ENCODE data around the gene MCCC2. TPM values are rescaled to one million over a fixed set of nuclear protein-coding genes. Genes with fewer than 3 reads are reported as not detected.
A peak's percentile ranks its signal among the peaks of the same experiment; 100 is the strongest.
"Not testable (repeated sequence)": the region's sequence is repeated elsewhere in the genome, so short reads cannot be mapped to it uniquely, and the experiment has no call there.

Gene MCCC2
- total and polyA plus RNA-seq, 2 of the 8 experiments (the other 6 are each of a cell fraction or from before 2014, with no cell fraction given): 71.7 to 86.6 TPM

- H3K23ac ChIP-seq (ENCODE audit: insufficient read length); POLR2A ChIA-PET (ENCODE audit: partially characterized antibody); H4K20me1 ChIP-seq (replicated peaks in 1 of 2; ENCODE audit: control insufficient read depth in 1 of 2, insufficient read depth in 2 of 2, low read length in 2 of 2); H3K27me3 ChIP-seq (replicated peaks in 1 of 4; ENCODE audit: control insufficient read depth in 3 of 4, extremely low read depth in 1 of 4, insufficient read depth in 3 of 4, low read length in 3 of 4); H3K79me2 ChIP-seq (ENCODE audit: control insufficient read depth in 1 of 2, insufficient read depth in 2 of 2, low read length in 2 of 2); H2AK5ac ChIP-seq (ENCODE audit: low read depth, low read length); H4K5ac ChIP-seq (ENCODE audit: insufficient read length, low read depth, low read length); H2BK12ac ChIP-seq (ENCODE audit: low read depth, low read length); H2BK20ac ChIP-seq (ENCODE audit: low read length); H3K4me2 ChIP-seq (ENCODE audit: insufficient read depth in 1 of 2, low read depth in 2 of 2, low read length in 2 of 2); H3K4me1 ChIP-seq (replicated peaks in 1 of 4; ENCODE audit: control insufficient read depth in 3 of 4, insufficient read depth in 4 of 4, low read length in 3 of 4); H3K56ac ChIP-seq (replicated peaks; ENCODE audit: insufficient read length, low read depth, low read length); H3K9ac ChIP-seq (replicated peaks in 1 of 4; ENCODE audit: extremely low read depth in 1 of 4, low read depth in 3 of 4, low read length in 3 of 4); H2AFZ ChIP-seq (ENCODE audit: low read length); H3K14ac ChIP-seq (ENCODE audit: insufficient read length); H2BK5ac ChIP-seq (ENCODE audit: low read depth, low read length); H3K18ac ChIP-seq (ENCODE audit: extremely low read depth, low read length); H4K91ac ChIP-seq (replicated peaks; ENCODE audit: insufficient read length, low read length); H2BK15ac ChIP-seq (ENCODE audit: low read length); H3K23me2 ChIP-seq (ENCODE audit: low read depth, low read length); H3K4ac ChIP-seq (replicated peaks; ENCODE audit: insufficient read length, low read depth, low read length); H4K8ac ChIP-seq (ENCODE audit: extremely low read depth, insufficient read depth, low read length); FAIRE-seq; H3K27ac ChIP-seq (ENCODE audit: low read depth, low read length); H3K4me3 ChIP-seq (ENCODE audit: extremely low read depth in 1 of 4, insufficient read depth in 2 of 4, low read depth in 3 of 4, low read length in 4 of 4); H3K79me1 ChIP-seq (ENCODE audit: low read depth, low read length); H2BK120ac ChIP-seq (replicated peaks; ENCODE audit: low read depth, low read length): not testable (repeated sequence)
- CTCF ChIA-PET (ENCODE audit: partially characterized antibody): interaction anchor here (1.0 kb wide), 1 partner anchor 18 kb away, joined by 4 read pairs; no protein-coding TSS in a partner anchor
- Histone ChIP-seq H3K36me3 (ENCODE audit: control insufficient read depth in 2 of 4, insufficient read depth in 4 of 4, low read length in 3 of 4) (peaks cover 0 to 15% (median 2%) of the 10 kb centered on the region in 4 experiments; a peak in 3 of 8 replicates), H3K9me3 (ENCODE audit: insufficient read depth in 2 of 2, low read depth in 1 of 2, low read length in 1 of 2) (peaks cover 0 to 14% of the 10 kb centered on the region in 2 experiments; a peak in 2 of 4 replicates)
- peak in 1 of 2 experiments; percentile 33 for DNase-seq (ENCODE audit: low read depth in 1 of 2, low spot score in 2 of 2)
- 90% methylated on average over 3 of the region's 16 CpGs; no CpG with 5 or more reads in 1 of the 2 experiments for WGBS, 2 experiments (ENCODE audit: extremely low coverage in 1 of 2, insufficient coverage in 1 of 2, insufficient read length in 1 of 2, insufficient replicate concordance in 2 of 2, low coverage in 1 of 2, low lambda C conversion rate in 2 of 2, missing lambda C conversion rate in 1 of 2)
Observed at GRCh38 chr5:71609916-71610315, 22.8 kb downstream of the MCCC2 start.

Measured in H1 (cell line).